ENCODE measurements around the gene DHX16.

- TF ChIP-seq CTCF (IDR thresholded peaks at IDR 0.05): no peak
- TF ChIP-seq POLR2A (IDR thresholded peaks at IDR 0.05): no peak
These were observed 31.8 kb downstream of the DHX16 start for GRCh38 chr6:30641048-30641447.
